Right lung (tissue), 5 donors: ENCODE results near the gene TGIF2. TPM values are rescaled to one million over a fixed set of nuclear protein-coding genes. Genes with fewer than 3 reads are reported as not detected.
"Not testable (repeated sequence)": the region's sequence is repeated elsewhere in the genome, so short reads cannot be mapped to it uniquely, and the experiment has no call there.

Experiments used
- DNase-seq, 2 donors: peaks; one replicate each; pipeline ENCODE4 v3.0.0-alpha.2; 2013
- polyA plus RNA-seq, 5 donors: library from polyadenylated mRNA; unstranded; fragments of 120-200 nt; gene quantifications; one replicate each; pipeline versions ENCODE4 v1.2.1 to v1.2.3, GENCODE V29; 2013; ENCODE audit warnings: inconsistent platforms in 1 of 5, low replicate concordance in 1 of 5; ENCODE audit not compliant: insufficient read length in 5 of 5, insufficient read depth in 1 of 5

The TGIF2 gene
- polyA plus RNA-seq, 5 donors: 36.8 to 45.8 (median 44.1) TPM

GRCh38 chr20:36608388-36608728, 35.0 kb downstream of the TGIF2 start:
- not testable (repeated sequence) for DNase-seq

GRCh38 chr20:36611625-36612024, 38.2 kb downstream of the TGIF2 start:
- no peak for DNase-seq

- no peak for DNase-seq
These were observed 40.6 kb downstream of the TGIF2 start for GRCh38 chr20:36613974-36614373.

- no peak for DNase-seq
These were observed 41.6 kb downstream of the TGIF2 start for GRCh38 chr20:36614781-36615557.

- DNase-seq: no peak
These were observed 47.5 kb downstream of the TGIF2 start for GRCh38 chr20:36620917-36621316.

GRCh38 chr20:36623444-36623843, 50.0 kb downstream of the TGIF2 start:
- no peak for DNase-seq

GRCh38 chr20:36624068-36624943, 50.9 kb downstream of the TGIF2 start:
- no peak for DNase-seq

GRCh38 chr20:36624944-36625324, 51.5 kb downstream of the TGIF2 start:
- DNase-seq: no peak

- DNase-seq: no peak
These were observed 54.7 kb downstream of the TGIF2 start for GRCh38 chr20:36628076-36628475.

GRCh38 chr20:36629719-36630681, 56.6 kb downstream of the TGIF2 start:
- DNase-seq: no peak

- no peak for DNase-seq
These were observed 58.2 kb downstream of the TGIF2 start for GRCh38 chr20:36631646-36632045.

- DNase-seq: no peak
These were observed 58.7 kb downstream of the TGIF2 start for GRCh38 chr20:36632147-36632486.

- no peak for DNase-seq
These were observed 59.3 kb downstream of the TGIF2 start for GRCh38 chr20:36632487-36633284.

GRCh38 chr20:36633285-36633772, 59.9 kb downstream of the TGIF2 start:
- no peak for DNase-seq

- no peak for DNase-seq
These were observed 60.9 kb downstream of the TGIF2 start for GRCh38 chr20:36634342-36634741.

- DNase-seq: not testable (repeated sequence)
These were observed 65.5 kb downstream of the TGIF2 start for GRCh38 chr20:36638876-36639400.

- DNase-seq: no peak
These were observed 68.1 kb downstream of the TGIF2 start for GRCh38 chr20:36641506-36641843.

- DNase-seq: no peak
These were observed 68.7 kb downstream of the TGIF2 start for GRCh38 chr20:36642136-36642535.
